ENCODE measurements around the gene USP26.

The USP26 gene

GRCh38 chrX:133046601-133047000, 50.3 kb downstream of the USP26 start:
- no peak for TF ChIP-seq GATA3 (IDR thresholded peaks at IDR 0.05; ENCODE audit: low read depth, low read length)
- no peak for TF ChIP-seq GATA2 (IDR thresholded peaks at IDR 0.05; ENCODE audit: low read depth, low read length)

GRCh38 chrX:133045986-133046385, 50.9 kb downstream of the USP26 start:
- TF ChIP-seq GATA3 (IDR thresholded peaks at IDR 0.05; ENCODE audit: low read depth, low read length) (no peak), GATA2 (IDR thresholded peaks at IDR 0.05; ENCODE audit: low read depth, low read length) (no peak)

DNA sequence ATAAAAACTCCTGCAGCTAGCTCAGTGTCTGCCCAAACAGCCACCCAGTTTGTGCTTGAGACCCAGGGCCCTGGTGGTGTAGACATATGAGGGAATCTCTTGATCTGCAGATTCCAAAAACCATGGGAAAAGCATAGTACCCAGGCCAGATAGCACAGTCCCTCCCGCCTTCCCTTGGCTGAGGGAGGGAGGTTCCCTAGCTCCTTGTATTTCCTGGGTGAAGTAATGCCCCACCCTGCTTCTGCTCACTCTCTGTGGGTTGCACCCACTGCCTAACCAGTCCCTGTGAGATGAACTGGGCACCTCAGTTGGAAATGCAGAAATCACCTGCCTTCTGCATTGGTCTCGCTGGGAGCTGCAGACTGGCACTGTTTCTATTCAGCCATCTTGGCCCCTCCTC, 54.6 kb downstream of the USP26 start:
- TF ChIP-seq GATA3 (IDR thresholded peaks at IDR 0.05; ENCODE audit: low read depth, low read length) (no peak), GATA2 (IDR thresholded peaks at IDR 0.05; ENCODE audit: low read depth, low read length) (no peak)

DNA sequence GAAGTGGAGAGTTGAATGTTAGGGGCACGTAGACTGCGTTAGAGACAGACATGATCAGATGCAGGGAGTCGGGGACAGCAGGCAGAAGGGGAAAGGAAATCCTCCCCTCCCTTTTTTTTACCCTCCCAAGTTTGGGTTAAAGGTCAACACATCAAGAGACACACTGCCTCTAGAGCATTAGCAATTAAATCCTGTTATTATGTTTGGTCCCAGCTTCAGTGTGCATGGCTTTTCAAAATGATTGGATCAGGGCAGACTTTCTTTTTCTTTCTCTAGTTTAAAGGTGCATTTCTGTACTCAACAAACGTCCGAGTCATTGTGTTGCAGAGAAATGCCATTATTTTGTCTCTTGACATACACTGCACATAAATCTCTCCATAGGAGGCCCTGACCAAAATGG, 63.9 kb downstream of the USP26 start:
- no peak for TF ChIP-seq GATA2 (IDR thresholded peaks at IDR 0.05; ENCODE audit: low read depth, low read length)
- TF ChIP-seq GATA3 (IDR thresholded peaks at IDR 0.05; ENCODE audit: low read depth, low read length), result no peak

DNA sequence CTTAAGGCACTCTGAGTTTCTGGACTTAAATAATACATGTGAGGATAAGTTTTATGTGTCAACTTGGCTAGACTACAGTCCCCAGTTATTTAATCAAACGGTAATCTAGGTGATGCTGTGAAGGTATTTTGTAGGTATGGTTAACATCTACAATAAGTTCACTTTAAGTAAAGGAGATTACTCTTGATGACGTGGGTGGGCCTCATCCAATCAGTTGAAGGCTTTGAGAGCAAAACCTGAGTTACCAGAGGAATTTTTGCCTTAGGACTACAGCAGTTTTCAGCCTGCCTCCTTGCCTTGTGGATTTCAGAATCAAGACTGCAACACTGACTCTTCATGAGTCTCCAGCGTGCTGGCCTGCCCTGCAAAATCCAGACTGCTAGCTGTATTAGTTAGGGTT, 78.7 kb downstream of the USP26 start:
- TF ChIP-seq GATA2 (IDR thresholded peaks at IDR 0.05; ENCODE audit: low read depth, low read length) (no peak), GATA3 (IDR thresholded peaks at IDR 0.05; ENCODE audit: low read depth, low read length) (no peak)

DNA sequence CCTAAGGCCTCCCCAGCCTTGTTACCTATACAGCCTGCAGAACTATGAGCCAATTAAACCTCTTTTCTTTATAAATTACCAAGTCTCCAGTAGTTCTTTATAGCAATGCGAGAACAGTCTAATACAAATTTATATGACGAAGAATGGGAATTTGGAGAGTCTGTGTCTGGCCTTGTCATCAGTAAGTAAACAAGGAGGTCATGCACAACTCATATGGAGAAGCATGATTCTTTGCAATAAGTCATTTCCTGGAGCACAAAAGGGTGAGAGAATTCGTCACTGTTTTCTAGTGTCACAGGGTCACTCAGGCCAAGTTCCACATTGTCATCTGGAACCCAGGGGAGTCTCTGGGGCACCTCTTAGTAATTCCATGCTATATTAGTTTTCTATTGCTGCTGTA, 89.5 kb downstream of the USP26 start:
- TF ChIP-seq GATA3 (IDR thresholded peaks at IDR 0.05; ENCODE audit: low read depth, low read length), result no peak
- TF ChIP-seq GATA2 (IDR thresholded peaks at IDR 0.05; ENCODE audit: low read depth, low read length), result no peak

- TF ChIP-seq GATA3 (IDR thresholded peaks at IDR 0.05; ENCODE audit: low read depth, low read length), result no peak
- TF ChIP-seq GATA2 (IDR thresholded peaks at IDR 0.05; ENCODE audit: low read depth, low read length), result no peak
Observed at GRCh38 chrX:133005616-133006015, 91.3 kb downstream of the USP26 start.

GRCh38 chrX:133005042-133005441, 91.9 kb downstream of the USP26 start:
- TF ChIP-seq GATA3 (IDR thresholded peaks at IDR 0.05; ENCODE audit: low read depth, low read length), result no peak
- no peak for TF ChIP-seq GATA2 (IDR thresholded peaks at IDR 0.05; ENCODE audit: low read depth, low read length)

- no peak for TF ChIP-seq GATA2 (IDR thresholded peaks at IDR 0.05; ENCODE audit: low read depth, low read length)
- no peak for TF ChIP-seq GATA3 (IDR thresholded peaks at IDR 0.05; ENCODE audit: low read depth, low read length)
Observed at GRCh38 chrX:132999209-132999608, 97.7 kb downstream of the USP26 start.

DNA sequence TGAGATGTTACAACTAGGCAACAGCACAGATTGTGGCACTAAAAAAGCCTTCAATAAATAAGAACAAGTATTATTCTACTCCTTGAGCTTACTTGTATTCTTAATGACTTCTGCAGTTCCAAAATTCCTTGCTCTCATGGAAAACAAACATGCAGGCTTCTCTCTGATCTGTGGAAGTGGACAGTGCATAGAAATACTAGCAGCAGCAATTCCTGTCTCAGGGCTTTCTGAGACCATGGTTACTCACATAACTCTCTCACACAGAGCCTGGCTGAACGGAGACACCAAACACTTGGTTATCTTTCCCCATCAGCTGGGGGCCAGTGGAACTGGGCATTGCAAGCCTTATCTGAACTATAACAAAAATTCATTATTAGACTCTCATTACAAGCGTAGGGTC, 106.1 kb downstream of the USP26 start:
- TF ChIP-seq GATA3 (IDR thresholded peaks at IDR 0.05; ENCODE audit: low read depth, low read length) (no peak), GATA2 (IDR thresholded peaks at IDR 0.05; ENCODE audit: low read depth, low read length) (no peak)

- TF ChIP-seq GATA3 (IDR thresholded peaks at IDR 0.05; ENCODE audit: low read depth, low read length) (no peak), GATA2 (IDR thresholded peaks at IDR 0.05; ENCODE audit: low read depth, low read length) (no peak)
Observed at GRCh38 chrX:132986556-132986955, 110.4 kb downstream of the USP26 start.

GRCh38 chrX:132984058-132984650, 112.8 kb downstream of the USP26 start:
- peak; percentile 85 for TF ChIP-seq GATA2 (IDR thresholded peaks at IDR 0.05; ENCODE audit: low read depth, low read length)
- TF ChIP-seq GATA3 (IDR thresholded peaks at IDR 0.05; ENCODE audit: low read depth, low read length), result peak; percentile 65

DNA sequence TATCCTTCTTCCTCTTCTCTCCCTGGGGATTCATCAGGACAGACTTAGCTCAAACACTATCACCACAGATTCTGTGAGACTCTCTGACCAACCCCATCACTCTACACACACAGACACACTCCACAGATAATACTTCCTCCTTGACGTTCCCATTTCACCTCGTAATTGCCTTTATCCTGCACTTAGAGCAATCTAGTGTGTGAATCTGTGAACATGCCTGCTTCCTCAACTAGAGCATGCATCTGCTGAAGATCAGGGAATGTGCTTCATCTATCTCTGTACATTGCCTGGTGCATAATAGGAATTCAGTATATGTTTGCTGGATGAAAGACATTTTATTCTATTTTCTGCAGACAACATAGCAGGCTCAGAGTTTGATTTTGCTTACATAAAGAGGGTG, 113.4 kb downstream of the USP26 start:
- TF ChIP-seq GATA2 (IDR thresholded peaks at IDR 0.05; ENCODE audit: low read depth, low read length), result peak; percentile 78
- TF ChIP-seq GATA3 (IDR thresholded peaks at IDR 0.05; ENCODE audit: low read depth, low read length), result peak; percentile 66

Measured in SH-SY5Y (cell line).